Measurements from ENCODE around the gene AGPAT4.

The AGPAT4 gene

GRCh38 chr6:161265975-161266374 is 7.9 kb downstream of the AGPAT4 start:
- no peak overlapping the region for H3K27ac ChIP-seq
- H3K4me3 ChIP-seq, result no peak overlapping the region
- intact Hi-C loops (cut with DNase I; ENCODE audit: low total_unique reads), result no loop called here
- TF ChIP-seq CTCF (IDR thresholded peaks at IDR 0.05), result no peak
- H3K9me3 ChIP-seq, result no peaks in the 10 kb centered on the region
- peaks cover 0 to 5% (median 5%) of the 10 kb centered on the region in 3 donors for H3K36me3 ChIP-seq
- H3K27me3 ChIP-seq, result no peaks in the 10 kb centered on the region
- H3K4me1 ChIP-seq, result no peaks in the 10 kb centered on the region
- DNase-seq, result no peak

- intact Hi-C loops (cut with DNase I; ENCODE audit: low total_unique reads), result no loop called here
- Histone ChIP-seq H3K9me3 (no peaks in the 10 kb centered on the region), H3K4me3 (no peak overlapping the region), H3K4me1 (no peaks in the 10 kb centered on the region), H3K27me3 (no peaks in the 10 kb centered on the region), H3K36me3 (peaks cover 0 to 8% (median 5%) of the 10 kb centered on the region in 3 donors), H3K27ac (no peak overlapping the region)
- DNase-seq, result no peak
- no peak for TF ChIP-seq CTCF (IDR thresholded peaks at IDR 0.05)
Measured at GRCh38 chr6:161265554-161265953, 8.3 kb downstream of the AGPAT4 start.

- no peak overlapping the region for H3K4me3 ChIP-seq
- intact Hi-C loops (cut with DNase I; ENCODE audit: low total_unique reads), result no loop called here
- no peaks in the 10 kb centered on the region for H3K27me3 ChIP-seq
- H3K9me3 ChIP-seq, result no peaks in the 10 kb centered on the region
- no peaks in the 10 kb centered on the region for H3K4me1 ChIP-seq
- no peak for TF ChIP-seq CTCF (IDR thresholded peaks at IDR 0.05)
- no peak overlapping the region for H3K27ac ChIP-seq
- no peak for DNase-seq
- peaks cover 0 to 8% (median 5%) of the 10 kb centered on the region in 3 donors for H3K36me3 ChIP-seq
Measured at GRCh38 chr6:161264181-161264580, 9.7 kb downstream of the AGPAT4 start.

- H3K27me3 ChIP-seq, result no peaks in the 10 kb centered on the region
- H3K27ac ChIP-seq, result no peak overlapping the region
- H3K36me3 ChIP-seq, result peaks cover 0 to 8% (median 5%) of the 10 kb centered on the region in 3 donors
- DNase-seq, result no peak
- intact Hi-C loops (cut with DNase I; ENCODE audit: low total_unique reads), result no loop called here
- no peak for TF ChIP-seq CTCF (IDR thresholded peaks at IDR 0.05)
- H3K9me3 ChIP-seq, result no peaks in the 10 kb centered on the region
- peaks cover 0 to 9% (median 0%) of the 10 kb centered on the region in 4 donors for H3K4me1 ChIP-seq
- no peak overlapping the region for H3K4me3 ChIP-seq
Measured at GRCh38 chr6:161261816-161262215, 12.0 kb downstream of the AGPAT4 start.

- intact Hi-C loops (cut with DNase I; ENCODE audit: low total_unique reads), result no loop called here
- H3K4me1 ChIP-seq, result peaks cover 0 to 9% (median 0%) of the 10 kb centered on the region in 4 donors
- no peaks in the 10 kb centered on the region for H3K27me3 ChIP-seq
- no peak for TF ChIP-seq CTCF (IDR thresholded peaks at IDR 0.05)
- DNase-seq, result no peak
- H3K9me3 ChIP-seq, result no peaks in the 10 kb centered on the region
- no peak overlapping the region for H3K4me3 ChIP-seq
- peaks cover 0 to 8% (median 5%) of the 10 kb centered on the region in 3 donors for H3K36me3 ChIP-seq
- H3K27ac ChIP-seq, result no peak overlapping the region
Measured at GRCh38 chr6:161261325-161261724, 12.5 kb downstream of the AGPAT4 start.

GRCh38 chr6:161259302-161259701 is 14.6 kb downstream of the AGPAT4 start:
- intact Hi-C loops (cut with DNase I; ENCODE audit: low total_unique reads), result no loop called here
- Histone ChIP-seq H3K4me1 (peaks cover 0 to 9% (median 0%) of the 10 kb centered on the region in 4 donors), H3K36me3 (peaks cover 0 to 8% (median 2%) of the 10 kb centered on the region in 3 donors), H3K4me3 (no peak overlapping the region), H3K27ac (no peak overlapping the region), H3K27me3 (no peaks in the 10 kb centered on the region), H3K9me3 (no peaks in the 10 kb centered on the region)
- TF ChIP-seq CTCF (IDR thresholded peaks at IDR 0.05), result no peak
- no peak for DNase-seq

Measured in tibial artery (tissue), 4 donors.